Neuronal stem cell (in vitro differentiated cells): ENCODE data around the gene SEPHS2.

ENCODE experiments used
- DNase-seq: peaks from one replicate; pipeline ENCODE4 v3.0.0-alpha.2; 2013; ENCODE audit warnings: low spot score
- H2AFZ ChIP-seq: one replicate; pipeline ENCODE4 v1.6.1; 2013; ENCODE audit warnings: mild to moderate bottlenecking, low read length, inconsistent platforms
- H2AK5ac ChIP-seq: 2 replicates; pipeline ENCODE4 v1.6.1; 2013; ENCODE audit warnings: low read depth, mild to moderate bottlenecking, inconsistent platforms, low read length, moderate library complexity, mixed read lengths
- H2BK120ac ChIP-seq: 2 replicates; pipeline ENCODE4 v1.6.1; 2013; ENCODE audit warnings: low read depth, mild to moderate bottlenecking, inconsistent platforms, low read length, moderate library complexity, mixed read lengths
- H2BK12ac ChIP-seq: one replicate; pipeline ENCODE4 v1.6.1; 2013; ENCODE audit warnings: low read length, inconsistent platforms
- H2BK15ac ChIP-seq: 2 replicates; pipeline ENCODE4 v1.6.1; 2013; ENCODE audit warnings: mild to moderate bottlenecking, low read length, inconsistent platforms, mixed read lengths
- H2BK5ac ChIP-seq: one replicate; pipeline ENCODE4 v1.6.1; 2013; ENCODE audit warnings: inconsistent platforms, mild to moderate bottlenecking, low read length, moderate library complexity
- H3K14ac ChIP-seq: one replicate; pipeline ENCODE4 v1.6.1; 2013; ENCODE audit warnings: low read length, inconsistent platforms
- H3K18ac ChIP-seq: 2 replicates; pipeline ENCODE4 v1.6.1; 2013; ENCODE audit warnings: low read length, inconsistent platforms
- H3K23ac ChIP-seq: 2 replicates; pipeline ENCODE4 v1.6.1; 2013; ENCODE audit warnings: low read depth, mild to moderate bottlenecking, mixed read lengths, low read length, inconsistent platforms; ENCODE audit not compliant: poor library complexity
- H3K27ac ChIP-seq: replicated peaks from 3 replicates; pipeline ENCODE4 v1.5.1; 2013; ENCODE audit warnings: low read length, inconsistent platforms
- H3K27me3 ChIP-seq, 3 experiments: 2 replicates each; pipeline ENCODE4 v1.6.1; 2013; ENCODE audit warnings: low read length in 3 of 3, mild to moderate bottlenecking in 2 of 3, inconsistent platforms in 1 of 3, low read depth in 1 of 3, mixed read lengths in 1 of 3, moderate library complexity in 1 of 3; ENCODE audit not compliant: control insufficient read depth in 3 of 3, insufficient read depth in 3 of 3
- H3K36me3 ChIP-seq, 2 donors: replicated peaks in 1 of 2; 2 replicates each; pipeline ENCODE4 v1.6.1; 2013; ENCODE audit warnings: low read length in 2 of 2; ENCODE audit not compliant: control insufficient read depth in 2 of 2, insufficient read depth in 2 of 2
- H3K4ac ChIP-seq: 2 replicates; pipeline ENCODE4 v1.6.1; 2013; ENCODE audit warnings: inconsistent platforms, mild to moderate bottlenecking, low read length, moderate library complexity
- H3K4me1 ChIP-seq, 2 donors: 1 replicate in 1 of 2; 2 replicates in 1 of 2; pipeline ENCODE4 v1.6.1; 2013; ENCODE audit warnings: low read length in 2 of 2, low read depth in 1 of 2; ENCODE audit not compliant: control insufficient read depth in 2 of 2, insufficient read depth in 1 of 2
- H3K4me2 ChIP-seq: one replicate; pipeline ENCODE4 v1.6.1; 2013; ENCODE audit warnings: mild to moderate bottlenecking, low read length, inconsistent platforms; ENCODE audit not compliant: insufficient read depth, poor library complexity, severe bottlenecking
- H3K4me3 ChIP-seq, 2 donors: 2 replicates each; pipeline ENCODE4 v1.5.1; 2013; ENCODE audit warnings: low read length in 2 of 2, mild to moderate bottlenecking in 2 of 2, inconsistent platforms in 1 of 2, moderate library complexity in 1 of 2
- H3K79me1 ChIP-seq: one replicate; pipeline ENCODE4 v1.6.1; 2013; ENCODE audit warnings: low read depth, mild to moderate bottlenecking, inconsistent platforms, low read length, moderate library complexity
- H3K9ac ChIP-seq: one replicate; pipeline ENCODE4 v1.6.1; 2013; ENCODE audit warnings: mild to moderate bottlenecking, low read depth, low read length, inconsistent platforms; ENCODE audit not compliant: poor library complexity
- H3K9me3 ChIP-seq, 2 donors: replicated peaks in 1 of 2; 2 replicates each; pipeline versions ENCODE3 to v1.6.1; 2013; ENCODE audit warnings: low read length in 2 of 2, mild to moderate bottlenecking in 2 of 2, inconsistent platforms in 1 of 2, low read depth in 1 of 2, mixed read lengths in 1 of 2, moderate library complexity in 1 of 2; ENCODE audit not compliant: control insufficient read depth in 2 of 2, insufficient read depth in 1 of 2
- H4K8ac ChIP-seq: one replicate; pipeline ENCODE4 v1.6.1; 2013; ENCODE audit warnings: low read depth, mild to moderate bottlenecking, inconsistent platforms, low read length, moderate library complexity
- H4K91ac ChIP-seq: one replicate; pipeline ENCODE4 v1.6.1; 2013; ENCODE audit warnings: low read length, low read depth, mild to moderate bottlenecking, inconsistent platforms; ENCODE audit not compliant: poor library complexity
- WGBS, 2 donors: extraction: QIAGEN DNeasy Blood & Tissue Kit; methylation state at CpG; one replicate each; pipeline ENCODE4 v1.1.7; 2013; ENCODE audit warnings: missing lambda C conversion rate in 2 of 2, mixed read lengths in 1 of 2; ENCODE audit not compliant: insufficient read length in 2 of 2, insufficient replicate concordance in 1 of 2; ENCODE audit errors: extremely low coverage in 2 of 2; 5-methylcytosine and 5-hydroxymethylcytosine counted together

The SEPHS2 gene

GRCh38 chr16:30429418-30429677, 16.3 kb downstream of the SEPHS2 start:
- H3K18ac ChIP-seq, result peak overlapping the region; percentile 97
- H3K27me3 ChIP-seq, result no peaks in the 10 kb centered on the region
- WGBS, 2 donors, result no CpG with 5 or more reads among the region's 11 CpGs
- H3K4ac ChIP-seq, result no peak overlapping the region
- H2BK120ac ChIP-seq, result no peak overlapping the region
- H3K79me1 ChIP-seq, result peaks cover 5% of the 10 kb centered on the region
- H2AK5ac ChIP-seq, result peak overlapping the region; percentile 95
- H2AFZ ChIP-seq, result peak overlapping the region; percentile 89
- H4K8ac ChIP-seq, result no peak overlapping the region
- H2BK5ac ChIP-seq, result peak overlapping the region; percentile 61
- peak overlapping the region; percentile 48 for H3K23ac ChIP-seq
- H2BK15ac ChIP-seq, result no peak overlapping the region
- H3K4me1 ChIP-seq, result peaks cover 4 to 13% of the 10 kb centered on the region in 2 donors
- peaks cover 12 to 32% of the 10 kb centered on the region in 2 donors for H3K36me3 ChIP-seq
- H3K4me3 ChIP-seq, result peak overlapping the region; percentile 73 to 92
- H3K9ac ChIP-seq, result peak overlapping the region; percentile 95
- H2BK12ac ChIP-seq, result peak overlapping the region; percentile 65
- peak overlapping the region; percentile 89 for H3K4me2 ChIP-seq
- peak overlapping the region; percentile 85 for H3K14ac ChIP-seq
- no peaks in the 10 kb centered on the region for H3K9me3 ChIP-seq
- no peak overlapping the region for H4K91ac ChIP-seq
- H3K27ac ChIP-seq, result no peak overlapping the region
- no peak for DNase-seq

- H4K8ac ChIP-seq, result no peak overlapping the region
- no peak for DNase-seq
- no peak overlapping the region for H4K91ac ChIP-seq
- no peak overlapping the region for H2AK5ac ChIP-seq
- H3K4ac ChIP-seq, result no peak overlapping the region
- H3K27ac ChIP-seq, result no peak overlapping the region
- no peak overlapping the region for H3K4me2 ChIP-seq
- no peak overlapping the region for H2BK15ac ChIP-seq
- H3K79me1 ChIP-seq, result peaks cover 6% of the 10 kb centered on the region
- peaks cover 22 to 45% of the 10 kb centered on the region in 2 donors for H3K36me3 ChIP-seq
- H3K9ac ChIP-seq, result no peak overlapping the region
- no peak overlapping the region for H2BK5ac ChIP-seq
- H2BK12ac ChIP-seq, result no peak overlapping the region
- H3K18ac ChIP-seq, result no peak overlapping the region
- no CpG with 5 or more reads among the region's 4 CpGs for WGBS, 2 donors
- peaks cover 4 to 13% of the 10 kb centered on the region in 2 donors for H3K4me1 ChIP-seq
- H3K14ac ChIP-seq, result no peak overlapping the region
- H2AFZ ChIP-seq, result no peak overlapping the region
- no peaks in the 10 kb centered on the region for H3K9me3 ChIP-seq
- no peak overlapping the region for H3K23ac ChIP-seq
- H3K27me3 ChIP-seq, result no peaks in the 10 kb centered on the region
- no peak overlapping the region for H2BK120ac ChIP-seq
- H3K4me3 ChIP-seq, result peak overlapping the region in 1 of 2 donors; percentile 17
These were observed 17.6 kb downstream of the SEPHS2 start for GRCh38 chr16:30428055-30428454.

GRCh38 chr16:30421010-30421409, 24.7 kb downstream of the SEPHS2 start:
- no peak overlapping the region for H2AFZ ChIP-seq
- no peak overlapping the region for H3K27ac ChIP-seq
- no peak overlapping the region for H2BK12ac ChIP-seq
- H3K9ac ChIP-seq, result no peak overlapping the region
- H3K4ac ChIP-seq, result no peak overlapping the region
- H3K18ac ChIP-seq, result no peak overlapping the region
- no peak overlapping the region for H4K8ac ChIP-seq
- no peak overlapping the region for H3K14ac ChIP-seq
- no peak overlapping the region for H3K4me3 ChIP-seq
- H2BK5ac ChIP-seq, result no peak overlapping the region
- H3K36me3 ChIP-seq, result peaks cover 26 to 90% of the 10 kb centered on the region in 2 donors
- H3K4me1 ChIP-seq, result peaks cover 0 to 2% of the 10 kb centered on the region in 2 donors
- H3K27me3 ChIP-seq, result no peaks in the 10 kb centered on the region
- H3K4me2 ChIP-seq, result no peak overlapping the region
- H3K23ac ChIP-seq, result no peak overlapping the region
- no peak overlapping the region for H2BK15ac ChIP-seq
- H2BK120ac ChIP-seq, result no peak overlapping the region
- peaks cover 3% of the 10 kb centered on the region for H3K79me1 ChIP-seq
- no peak overlapping the region for H2AK5ac ChIP-seq
- H4K91ac ChIP-seq, result no peak overlapping the region
- no peak for DNase-seq
- H3K9me3 ChIP-seq, result no peaks in the 10 kb centered on the region
- WGBS, 2 donors, result no CpG with 5 or more reads among the region's 5 CpGs

- Histone ChIP-seq H3K14ac (peak overlapping the region; percentile 17), H3K4me2 (peak overlapping the region; percentile 93), H2AFZ (no peak overlapping the region), H3K23ac (peak overlapping the region; percentile 96), H3K9me3 (no peaks in the 10 kb centered on the region), H2AK5ac (peak overlapping the region; percentile 68), H2BK15ac (peak overlapping the region; percentile 96), H3K4me3 (peak overlapping the region in 1 of 2 donors; percentile 84), H3K9ac (peak overlapping the region; percentile 77), H2BK12ac (peak overlapping the region; percentile 16), H3K79me1 (peaks cover 3% of the 10 kb centered on the region), H3K18ac (peak overlapping the region; percentile 90), H3K27me3 (no peaks in the 10 kb centered on the region), H4K91ac (no peak overlapping the region), H2BK120ac (no peak overlapping the region), H3K4ac (no peak overlapping the region), H3K4me1 (peaks cover 0 to 2% of the 10 kb centered on the region in 2 donors), H4K8ac (no peak overlapping the region), H2BK5ac (no peak overlapping the region), H3K27ac (peak overlapping the region; percentile 67), H3K36me3 (peaks cover 17 to 86% of the 10 kb centered on the region in 2 donors)
- no CpG with 5 or more reads among the region's 31 CpGs for WGBS, 2 donors
- no peak for DNase-seq
These were observed 27.1 kb downstream of the SEPHS2 start for GRCh38 chr16:30418350-30419181.
